Stomach (tissue), 9 donors: ENCODE results near the gene KIAA1191. TPM values are rescaled to one million over a fixed set of nuclear protein-coding genes. Genes with fewer than 3 reads are reported as not detected.

Experiments
- DNase-seq, 2 donors: peaks; one replicate each; pipeline versions ENCODE4 v3.0.0 to v3.0.0-alpha.2; 2013 to 2019
- H3K27ac ChIP-seq, 5 donors: fragments of 200-600 bp in 4 of 5; sonication (generic) in 4 of 5; one replicate each; pipeline ENCODE4 v1.5.1; 2013 to 2019; ENCODE audit warnings: mild to moderate bottlenecking in 1 of 5, moderate library complexity in 1 of 5
- H3K27me3 ChIP-seq, 3 donors: fragments of 200-600 bp; sonication (generic); one replicate each; pipeline ENCODE4 v1.5.1; 2017 to 2019; ENCODE audit warnings: mixed run types in 1 of 3
- H3K36me3 ChIP-seq, 4 donors: fragments of 200-600 bp; sonication (generic); 1 replicate in 3 of 4; 2 replicates in 1 of 4; pipeline ENCODE4 v1.5.1; 2016 to 2019
- H3K4me1 ChIP-seq, 4 donors: fragments of 200-600 bp; sonication (generic); one replicate each; pipeline ENCODE4 v1.5.1; 2016 to 2019
- H3K4me3 ChIP-seq, 4 donors: fragments of 200-600 bp; sonication (generic) in 3 of 4; one replicate each; pipeline ENCODE4 v1.5.1; 2016 to 2019; ENCODE audit warnings: mild to moderate bottlenecking in 1 of 4
- H3K9me3 ChIP-seq, 4 donors: fragments of 200-600 bp; sonication (generic); one replicate each; pipeline ENCODE4 v1.5.1; 2016 to 2019
- CTCF ChIP-seq, 7 experiments: fragments of 450-650 bp in 4 of 7; fragments of 200-600 bp in 3 of 7; sonication (generic) in 3 of 7; IDR thresholded peaks; one replicate each; pipeline ENCODE4 v1.5.1; 2016 to 2019; ENCODE audit warnings: antibody characterized with exemption in 7 of 7, control low read depth in 2 of 7, mild to moderate bottlenecking in 1 of 7
- EP300 ChIP-seq: sonication (generic); formaldehyde crosslinking; IDR thresholded peaks from one replicate; pipeline ENCODE4 v1.6.1; 2017; ENCODE audit warnings: antibody characterized with exemption
- POLR2A ChIP-seq, 4 donors: fragments of 450-650 bp; IDR thresholded peaks; one replicate each; pipeline ENCODE4 v1.6.1; 2016; ENCODE audit warnings: antibody characterized with exemption in 4 of 4, control low read depth in 2 of 4, mild to moderate bottlenecking in 1 of 4, moderate library complexity in 1 of 4
- POLR2AphosphoS5 ChIP-seq, 3 donors: sonication (generic); formaldehyde crosslinking; IDR thresholded peaks; one replicate each; pipeline ENCODE4 v1.6.1; 2016; ENCODE audit warnings: antibody characterized with exemption in 3 of 3
- WGBS, 5 donors: extraction: QIAGEN DNeasy Blood & Tissue Kit in 3 of 5; methylation state at CpG; one replicate each; pipeline versions ENCODE4 v1.1.5 to v1.1.7; 2013 to 2018; 5-methylcytosine and 5-hydroxymethylcytosine counted together
- intact Hi-C: fragments of 100-400 bp; cut with DNase I; formaldehyde crosslinking; loops from one replicate; pipeline ENCODE4 v1.15.1; 2023; ENCODE audit warnings: low total_unique reads
- polyA plus RNA-seq, 3 donors: library from polyadenylated mRNA; stranded (reverse); fragments of 200-250 nt; gene quantifications; one replicate each; pipeline ENCODE4 v1.2.3, GENCODE V29; 2013
- total RNA-seq, 5 donors: library from RNA; depleted of rRNA; stranded (reverse); fragments of >200 nt; gene quantifications; one replicate each; pipeline versions ENCODE4 v1.1.0 to v1.2.3, GENCODE V29; 2014 to 2016
- donor health status: healthy with polysubstance abuse.
- donor health status: Bipolar disorder and iron deficiency.
- donor health status: healthy.

Gene KIAA1191
- total and polyA plus RNA-seq, 8 donors, result 6.1 to 398 (median 86.1) TPM

GRCh38 chr5:176350416-176350815, 11.1 kb downstream of the KIAA1191 start:
- H3K9me3 ChIP-seq, result no peaks in the 10 kb centered on the region
- WGBS, 5 donors, result 93 to 98% (median 95%) methylated on average over 8 of the region's 8 CpGs
- no peak for DNase-seq
- H3K27me3 ChIP-seq, result no peaks in the 10 kb centered on the region
- intact Hi-C loops, result no loop called here
- H3K4me3 ChIP-seq, result no peak overlapping the region
- no peak for TF ChIP-seq EP300
- no peak for TF ChIP-seq POLR2AphosphoS5 (IDR thresholded peaks at IDR 0.05)
- TF ChIP-seq POLR2A (IDR thresholded peaks at IDR 0.05), result no peak
- no peak for TF ChIP-seq CTCF (IDR thresholded peaks at IDR 0.05)
- H3K36me3 ChIP-seq, result peaks cover 81 to 100% (median 100%) of the 10 kb centered on the region in 4 donors
- peaks cover 0 to 9% (median 0%) of the 10 kb centered on the region in 4 donors for H3K4me1 ChIP-seq
- no peak overlapping the region for H3K27ac ChIP-seq

- Histone ChIP-seq H3K36me3 (peaks cover 34 to 93% (median 88%) of the 10 kb centered on the region in 4 donors), H3K27me3 (no peaks in the 10 kb centered on the region), H3K27ac (no peak overlapping the region), H3K4me1 (no peaks in the 10 kb centered on the region), H3K9me3 (no peaks in the 10 kb centered on the region), H3K4me3 (no peak overlapping the region)
- no peak for TF ChIP-seq EP300
- TF ChIP-seq CTCF (IDR thresholded peaks at IDR 0.05), result no peak
- no peak for TF ChIP-seq POLR2A (IDR thresholded peaks at IDR 0.05)
- no peak for TF ChIP-seq POLR2AphosphoS5 (IDR thresholded peaks at IDR 0.05)
- intact Hi-C loops, result no loop called here
- no peak for DNase-seq
- 60 to 77% (median 69%) methylated on average over 2 of the region's 2 CpGs for WGBS, 5 donors
Observed at GRCh38 chr5:176342766-176343458, 18.7 kb downstream of the KIAA1191 start.

GRCh38 chr5:176342158-176342483, 19.4 kb downstream of the KIAA1191 start:
- no peak for DNase-seq
- WGBS, 5 donors, result 88 to 98% (median 96%) methylated on average over 1 of the region's 1 CpG
- intact Hi-C loops, result no loop called here
- no peak for TF ChIP-seq POLR2A (IDR thresholded peaks at IDR 0.05)
- no peak for TF ChIP-seq CTCF (IDR thresholded peaks at IDR 0.05)
- TF ChIP-seq POLR2AphosphoS5 (IDR thresholded peaks at IDR 0.05), result no peak
- TF ChIP-seq EP300, result no peak
- H3K4me1 ChIP-seq, result no peaks in the 10 kb centered on the region
- no peak overlapping the region for H3K4me3 ChIP-seq
- H3K9me3 ChIP-seq, result no peaks in the 10 kb centered on the region
- no peak overlapping the region for H3K27ac ChIP-seq
- H3K36me3 ChIP-seq, result peaks cover 34 to 93% (median 88%) of the 10 kb centered on the region in 4 donors
- no peaks in the 10 kb centered on the region for H3K27me3 ChIP-seq

GRCh38 chr5:176341325-176342157, 20.0 kb downstream of the KIAA1191 start:
- TF ChIP-seq CTCF (IDR thresholded peaks at IDR 0.05) (no peak), EP300 (no peak), POLR2AphosphoS5 (IDR thresholded peaks at IDR 0.05) (no peak), POLR2A (IDR thresholded peaks at IDR 0.05) (no peak)
- Histone ChIP-seq H3K4me3 (no peak overlapping the region), H3K9me3 (no peaks in the 10 kb centered on the region), H3K27me3 (no peaks in the 10 kb centered on the region), H3K27ac (no peak overlapping the region), H3K36me3 (peaks cover 34 to 93% (median 88%) of the 10 kb centered on the region in 4 donors), H3K4me1 (no peaks in the 10 kb centered on the region)
- DNase-seq, result no peak
- 64 to 89% (median 82%) methylated on average over 2 of the region's 2 CpGs for WGBS, 5 donors
- intact Hi-C loops, result no loop called here
